Measurements from ENCODE around the gene DEFB125. TPM values are rescaled to one million over a fixed set of nuclear protein-coding genes. Genes with fewer than 3 reads are reported as not detected.

DEFB125 gene
- total RNA-seq = not detected in 2 replicates

GRCh38 chr20:87401-87800 is at the start of gene DEFB125:
TSS of gene DEFB125 (plus strand) at chr20:87672. CDS start at chr20:87710, 38 bp downstream.

DNA sequence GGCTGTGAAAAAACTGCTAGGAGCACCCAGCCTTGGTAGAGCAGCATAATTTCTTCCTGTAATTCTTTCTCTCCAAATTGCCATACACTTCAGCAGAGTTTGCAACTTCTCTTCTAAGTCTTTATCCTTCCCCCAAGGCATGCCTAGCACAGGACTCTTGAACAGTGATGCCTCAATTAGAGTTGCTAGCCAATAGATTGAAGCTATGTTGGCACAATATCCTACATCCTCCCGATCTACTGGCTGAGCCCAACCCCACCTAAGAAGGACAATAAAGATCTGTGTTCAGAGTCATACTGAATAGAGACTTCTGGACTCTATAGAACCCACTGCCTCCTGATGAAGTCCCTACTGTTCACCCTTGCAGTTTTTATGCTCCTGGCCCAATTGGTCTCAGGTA is 54.8 kb downstream of the DEFB125 start, which contains the start of gene DEFB126:
DEFB126 (plus strand) TSS at position 301 of the 400 bp plus-strand sequence; CDS start at position 340, 39 bp downstream.

Other genes with a start within 250 kb of the DEFB125 start
- not detected in 2 replicates for gene DEFB126, start 54.9 kb downstream of the DEFB125 start, total RNA-seq
- not detected in 2 replicates for gene DEFB127, start 69.8 kb downstream of the DEFB125 start, total RNA-seq
- not detected in 2 replicates for gene DEFB128, start 102.0 kb downstream of the DEFB125 start, total RNA-seq
- not detected in 2 replicates for gene DEFB129, start 139.6 kb downstream of the DEFB125 start, total RNA-seq
- gene DEFB132, start 170.1 kb downstream of the DEFB125 start, total RNA-seq = not detected in 2 replicates
- 0.51 and 0.93 TPM in 2 replicates for gene C20orf96, start 203.1 kb downstream of the DEFB125 start, total RNA-seq
- gene ZCCHC3, start 209.9 kb downstream of the DEFB125 start, total RNA-seq = 25.1 and 34.5 TPM in 2 replicates
- gene SOX12, start 237.9 kb downstream of the DEFB125 start, total RNA-seq = 17.6 and 19.7 TPM in 2 replicates

All from pericardium fibroblast (primary cell).